ENCODE results near the gene PPP2R3C. TPM values are rescaled to one million over a fixed set of nuclear protein-coding genes. Genes with fewer than 3 reads are reported as not detected.

PPP2R3C gene
- total and polyA plus RNA-seq, 2 of the 13 experiments (the other 11 are each of a cell fraction or from before 2014, with no cell fraction given), result 63.4 to 102 TPM

DNA sequence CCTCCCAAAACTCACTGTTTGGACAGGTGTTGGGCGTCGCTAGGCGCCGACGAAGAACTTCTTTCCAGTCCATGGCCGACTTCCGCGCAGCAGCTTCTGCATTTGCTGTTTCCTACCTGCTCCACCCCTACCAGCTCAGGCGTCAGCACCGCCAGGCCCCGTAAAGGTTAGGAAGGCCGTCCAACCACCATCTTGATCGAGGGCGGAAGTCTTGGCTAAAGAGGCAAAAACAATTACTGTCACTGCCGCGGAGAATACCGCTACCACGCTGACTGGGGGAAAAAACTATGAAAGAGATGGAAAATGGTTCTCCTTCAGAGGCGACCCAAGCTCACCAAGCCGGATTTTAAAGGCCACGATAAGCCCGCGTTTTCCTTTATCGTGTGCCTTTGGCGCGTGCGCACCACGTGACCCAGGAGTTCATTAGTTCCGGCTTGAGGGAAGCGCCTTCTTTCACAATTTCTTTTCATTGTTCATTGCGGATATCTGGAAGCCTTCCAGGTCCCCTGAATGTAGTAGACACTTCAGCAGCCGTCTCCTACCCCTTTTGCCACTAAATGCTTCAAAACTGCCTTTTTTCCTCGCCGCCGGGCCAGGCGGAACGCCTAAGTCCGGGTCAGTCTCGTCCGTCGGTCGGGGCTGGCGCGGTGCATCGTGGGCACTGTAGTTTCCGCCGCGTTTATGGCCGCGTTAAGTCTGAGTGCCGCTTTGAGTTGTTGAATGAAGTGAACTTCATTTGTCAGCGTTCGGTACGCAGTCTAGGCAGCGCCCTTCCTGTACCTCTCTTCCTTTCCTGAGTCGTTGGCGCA lies at the start of gene PPP2R3C, which contains the start of gene PRORP (continued):
- TF ChIP-seq ZNF670 (CRISPR knock-in tag; IDR thresholded peaks at IDR 0.05; ENCODE audit: borderline replicate concordance), result peak; percentile 99
- peak; percentile 97 for TF ChIP-seq MTF1 (CRISPR knock-in tag; IDR thresholded peaks at IDR 0.05)
- TF ChIP-seq ZSCAN22 (CRISPR knock-in tag; IDR thresholded peaks at IDR 0.05), result peak; percentile 90
- TF ChIP-seq ISL2 (CRISPR knock-in tag; IDR thresholded peaks at IDR 0.05), result peak; percentile 68
- TF ChIP-seq TSC22D2 (CRISPR knock-in tag; IDR thresholded peaks at IDR 0.05; ENCODE audit: borderline replicate concordance), result peak; percentile 80; the same call in 1 of the 2 replicates
- TF ChIP-seq ZSCAN29 (CRISPR knock-in tag; conservative IDR thresholded peaks at IDR 0.05), result peak; percentile 92
- TF ChIP-seq, protein P1, sequence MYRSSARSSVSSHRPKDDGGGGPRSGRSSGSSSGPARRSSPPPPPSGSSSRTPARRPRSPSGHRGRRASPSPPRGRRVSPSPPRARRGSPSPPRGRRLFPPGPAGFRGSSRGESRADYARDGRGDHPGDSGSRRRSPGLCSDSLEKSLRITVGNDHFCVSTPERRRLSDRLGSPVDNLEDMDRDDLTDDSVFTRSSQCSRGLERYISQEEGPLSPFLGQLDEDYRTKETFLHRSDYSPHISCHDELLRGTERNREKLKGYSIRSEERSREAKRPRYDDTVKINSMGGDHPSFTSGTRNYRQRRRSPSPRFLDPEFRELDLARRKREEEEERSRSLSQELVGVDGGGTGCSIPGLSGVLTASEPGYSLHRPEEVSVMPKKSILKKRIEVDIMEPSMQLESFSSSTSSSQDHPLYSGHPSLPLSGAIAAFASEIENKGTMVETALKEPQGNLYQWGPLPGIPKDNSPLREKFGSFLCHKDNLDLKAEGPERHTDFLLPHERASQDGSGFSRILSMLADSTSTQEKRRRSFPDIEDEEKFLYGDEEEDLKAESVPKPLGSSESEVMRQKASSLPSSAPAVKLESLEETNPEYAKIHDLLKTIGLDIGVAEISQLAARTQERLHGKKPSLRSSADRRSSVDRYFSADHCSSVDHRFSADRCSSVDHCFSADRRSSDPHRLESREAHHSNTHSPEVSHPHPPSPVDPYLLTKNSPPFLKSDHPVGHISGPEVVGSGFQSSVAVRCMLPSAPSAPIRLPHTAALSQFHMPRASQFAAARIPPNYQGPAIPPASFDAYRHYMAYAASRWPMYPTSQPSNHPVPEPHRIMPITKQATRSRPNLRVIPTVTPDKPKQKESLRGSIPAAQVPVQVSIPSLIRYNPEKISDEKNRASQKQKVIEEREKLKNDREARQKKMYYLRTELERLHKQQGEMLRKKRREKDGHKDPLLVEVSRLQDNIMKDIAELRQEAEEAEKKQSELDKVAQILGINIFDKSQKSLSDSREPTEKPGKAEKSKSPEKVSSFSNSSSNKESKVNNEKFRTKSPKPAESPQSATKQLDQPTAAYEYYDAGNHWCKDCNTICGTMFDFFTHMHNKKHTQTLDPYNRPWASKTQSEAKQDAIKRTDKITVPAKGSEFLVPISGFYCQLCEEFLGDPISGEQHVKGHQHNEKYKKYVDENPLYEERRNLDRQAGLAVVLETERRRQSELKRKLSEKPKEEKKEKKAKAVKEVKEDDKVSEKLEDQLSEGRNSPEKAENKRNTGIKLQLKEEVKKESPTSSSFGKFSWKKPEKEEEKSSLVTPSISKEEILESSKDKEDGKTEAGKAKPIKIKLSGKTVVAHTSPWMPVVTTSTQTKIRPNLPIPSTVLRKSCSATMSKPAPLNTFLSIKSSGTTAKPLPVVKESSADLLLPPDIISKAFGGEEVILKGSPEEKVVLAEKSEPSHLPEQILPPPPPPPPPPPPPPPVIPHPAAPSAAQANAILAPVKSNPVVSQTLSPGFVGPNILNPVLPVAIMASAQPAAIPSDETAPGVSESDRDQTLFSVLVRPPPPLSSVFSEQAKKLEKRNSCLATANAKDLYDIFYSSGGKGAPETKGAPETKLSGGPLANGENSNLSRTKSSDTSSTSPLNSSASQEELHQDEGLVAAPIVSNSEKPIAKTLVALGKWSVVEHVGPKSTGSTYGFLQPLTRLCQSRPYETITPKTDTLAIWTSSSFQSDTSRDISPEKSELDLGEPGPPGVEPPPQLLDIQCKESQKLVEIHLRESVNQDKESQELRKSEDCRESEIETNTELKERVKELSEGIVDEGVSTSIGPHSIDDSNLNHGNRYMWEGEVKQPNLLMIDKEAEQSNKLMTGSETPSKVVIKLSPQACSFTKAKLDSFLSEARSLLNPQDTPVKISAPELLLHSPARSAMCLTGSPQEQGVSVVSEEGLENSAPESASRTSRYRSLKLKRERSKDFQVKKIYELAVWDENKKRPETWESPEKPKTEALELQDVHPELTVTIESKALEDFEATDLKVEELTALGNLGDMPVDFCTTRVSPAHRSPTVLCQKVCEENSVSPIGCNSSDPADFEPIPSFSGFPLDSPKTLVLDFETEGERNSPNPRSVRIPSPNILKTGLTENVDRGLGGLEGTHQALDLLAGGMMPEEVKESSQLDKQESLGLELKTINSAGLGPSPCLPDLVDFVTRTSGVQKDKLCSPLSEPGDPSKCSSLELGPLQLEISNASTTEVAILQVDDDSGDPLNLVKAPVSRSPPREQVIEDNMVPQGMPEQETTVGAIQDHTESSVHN (CRISPR knock-in tag; IDR thresholded peaks at IDR 0.05), result no peak
- TF ChIP-seq ZNF724P (CRISPR knock-in tag; IDR thresholded peaks at IDR 0.05; ENCODE audit: borderline replicate concordance), result peak; percentile 95; the same call in 1 of the 2 replicates
- peak; percentile 88 for TF ChIP-seq ZNF274 (CRISPR knock-in tag; IDR thresholded peaks at IDR 0.05)
- peak; percentile 97; the same call in 1 of the 2 replicates for TF ChIP-seq WIZ (CRISPR knock-in tag; IDR thresholded peaks at IDR 0.05)
- TF ChIP-seq ERF (CRISPR knock-in tag; IDR thresholded peaks at IDR 0.05), result peak; percentile 89
- TF ChIP-seq SMARCE1 (IDR thresholded peaks at IDR 0.05; ENCODE audit: borderline replicate concordance), result no peak
- TF ChIP-seq, protein P2, sequence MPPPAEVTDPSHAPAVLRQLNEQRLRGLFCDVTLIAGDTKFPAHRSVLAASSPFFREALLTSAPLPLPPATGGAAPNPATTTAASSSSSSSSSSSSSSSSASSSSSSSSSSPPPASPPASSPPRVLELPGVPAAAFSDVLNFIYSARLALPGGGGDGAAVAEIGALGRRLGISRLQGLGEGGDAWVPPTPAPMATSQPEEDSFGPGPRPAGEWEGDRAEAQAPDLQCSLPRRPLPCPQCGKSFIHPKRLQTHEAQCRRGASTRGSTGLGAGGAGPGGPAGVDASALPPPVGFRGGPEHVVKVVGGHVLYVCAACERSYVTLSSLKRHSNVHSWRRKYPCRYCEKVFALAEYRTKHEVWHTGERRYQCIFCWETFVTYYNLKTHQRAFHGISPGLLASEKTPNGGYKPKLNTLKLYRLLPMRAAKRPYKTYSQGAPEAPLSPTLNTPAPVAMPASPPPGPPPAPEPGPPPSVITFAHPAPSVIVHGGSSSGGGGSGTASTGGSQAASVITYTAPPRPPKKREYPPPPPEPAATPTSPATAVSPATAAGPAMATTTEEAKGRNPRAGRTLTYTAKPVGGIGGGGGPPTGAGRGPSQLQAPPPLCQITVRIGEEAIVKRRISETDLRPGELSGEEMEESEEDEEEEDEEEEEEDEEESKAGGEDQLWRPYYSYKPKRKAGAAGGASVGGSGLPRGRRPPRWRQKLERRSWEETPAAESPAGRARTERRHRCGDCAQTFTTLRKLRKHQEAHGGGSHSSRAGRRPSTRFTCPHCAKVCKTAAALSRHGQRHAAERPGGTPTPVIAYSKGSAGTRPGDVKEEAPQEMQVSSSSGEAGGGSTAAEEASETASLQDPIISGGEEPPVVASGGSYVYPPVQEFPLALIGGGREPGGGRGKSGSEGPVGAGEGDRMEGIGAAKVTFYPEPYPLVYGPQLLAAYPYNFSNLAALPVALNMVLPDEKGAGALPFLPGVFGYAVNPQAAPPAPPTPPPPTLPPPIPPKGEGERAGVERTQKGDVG (CRISPR knock-in tag; IDR thresholded peaks at IDR 0.05; ENCODE audit: borderline replicate concordance), result peak; percentile 85; the same call in 1 of the 2 replicates
- peak; percentile 54 for TF ChIP-seq PPARG (CRISPR knock-in tag; conservative IDR thresholded peaks at IDR 0.05)
- TF ChIP-seq, protein P3, sequence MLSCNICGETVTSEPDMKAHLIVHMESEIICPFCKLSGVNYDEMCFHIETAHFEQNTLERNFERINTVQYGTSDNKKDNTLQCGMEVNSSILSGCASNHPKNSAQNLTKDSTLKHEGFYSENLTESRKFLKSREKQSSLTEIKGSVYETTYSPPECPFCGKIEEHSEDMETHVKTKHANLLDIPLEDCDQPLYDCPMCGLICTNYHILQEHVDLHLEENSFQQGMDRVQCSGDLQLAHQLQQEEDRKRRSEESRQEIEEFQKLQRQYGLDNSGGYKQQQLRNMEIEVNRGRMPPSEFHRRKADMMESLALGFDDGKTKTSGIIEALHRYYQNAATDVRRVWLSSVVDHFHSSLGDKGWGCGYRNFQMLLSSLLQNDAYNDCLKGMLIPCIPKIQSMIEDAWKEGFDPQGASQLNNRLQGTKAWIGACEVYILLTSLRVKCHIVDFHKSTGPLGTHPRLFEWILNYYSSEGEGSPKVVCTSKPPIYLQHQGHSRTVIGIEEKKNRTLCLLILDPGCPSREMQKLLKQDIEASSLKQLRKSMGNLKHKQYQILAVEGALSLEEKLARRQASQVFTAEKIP (CRISPR knock-in tag; IDR thresholded peaks at IDR 0.05; ENCODE audit: borderline replicate concordance), result no peak
- TF ChIP-seq ZBTB21 (CRISPR knock-in tag; IDR thresholded peaks at IDR 0.05), result peak; percentile 73
